CD4-positive, CD25-positive, alpha-beta regulatory T cell (primary cell): ENCODE results near the gene ATIC. TPM values are rescaled to one million over a fixed set of nuclear protein-coding genes. Genes with fewer than 3 reads are reported as not detected.

Source experiments
- ATAC-seq, 2 donors: fragments of 150-1000 bp; cut with Tn5 transposase; one replicate each; pipeline ENCODE4 v1.10.0; 2021; ENCODE audit warnings: low read depth in 2 of 2, moderate number of reproducible peaks in 2 of 2, moderate library complexity in 1 of 2
- DNase-seq, 3 donors: peaks; one replicate each; pipeline versions ENCODE4 v3.0.0 to v3.0.0-alpha.2; 2012 to 2022; ENCODE audit warnings: mixed read lengths in 1 of 3
- H3K27ac ChIP-seq: one replicate; pipeline ENCODE4 v1.7.0; 2013; ENCODE audit warnings: mild to moderate bottlenecking, low read length; ENCODE audit not compliant: insufficient read depth, poor library complexity, severe bottlenecking
- H3K27me3 ChIP-seq: one replicate; pipeline ENCODE4 v1.7.0; 2013; ENCODE audit warnings: low read length; ENCODE audit not compliant: control insufficient read depth, insufficient read depth
- H3K36me3 ChIP-seq: one replicate; pipeline ENCODE4 v1.7.0; 2013; ENCODE audit warnings: mild to moderate bottlenecking, low read length, moderate library complexity; ENCODE audit not compliant: control insufficient read depth, insufficient read depth
- H3K4me1 ChIP-seq: 2 replicates; pipeline ENCODE4 v1.7.0; 2013; ENCODE audit warnings: mild to moderate bottlenecking, low read length; ENCODE audit not compliant: insufficient read depth, control insufficient read depth, poor library complexity, severe bottlenecking
- H3K4me3 ChIP-seq: one replicate; pipeline ENCODE4 v1.7.0; 2013; ENCODE audit warnings: low read depth, mild to moderate bottlenecking, low read length, moderate library complexity
- H3K9me3 ChIP-seq, 2 experiments: 1 replicate in 1 of 2; 2 replicates in 1 of 2; pipeline ENCODE4 v1.7.0; 2013; ENCODE audit warnings: low read length in 2 of 2, mild to moderate bottlenecking in 1 of 2, moderate library complexity in 1 of 2; ENCODE audit not compliant: control insufficient read depth in 2 of 2
- H3K27ac Mint-ChIP-seq, 3 donors: one replicate each; pipeline ENCODE4 v1.8.0; 2020 to 2022; ENCODE audit warnings: mild to moderate bottlenecking in 3 of 3, mixed read lengths in 3 of 3, moderate library complexity in 2 of 3
- H3K27me3 Mint-ChIP-seq: one replicate; pipeline ENCODE4 v1.8.0; 2022; ENCODE audit warnings: mild to moderate bottlenecking, mixed read lengths
- H3K36me3 Mint-ChIP-seq: one replicate; pipeline ENCODE4 v1.8.0; 2020; ENCODE audit warnings: mixed read lengths
- H3K4me1 Mint-ChIP-seq, 4 donors: one replicate each; pipeline ENCODE4 v1.8.0; 2020 to 2022; ENCODE audit warnings: mixed read lengths in 4 of 4, mild to moderate bottlenecking in 1 of 4
- H3K4me3 Mint-ChIP-seq, 4 donors: one replicate each; pipeline ENCODE4 v1.8.0; 2020 to 2022; ENCODE audit warnings: mild to moderate bottlenecking in 4 of 4, mixed read lengths in 4 of 4, moderate library complexity in 3 of 4
- H3K9me3 Mint-ChIP-seq, 7 donors: one replicate each; pipeline ENCODE4 v1.8.0; 2020 to 2022; ENCODE audit warnings: mixed read lengths in 7 of 7, mild to moderate bottlenecking in 3 of 7, moderate library complexity in 2 of 7
- polyA plus RNA-seq, 4 donors: library from polyadenylated mRNA; unstranded; fragments of 300-500 nt; fragmentation: Illumina TruSeq; gene quantifications; one replicate each; pipeline ENCODE4 v1.2.3, GENCODE V29; 2021
- total RNA-seq: library from RNA; stranded (reverse); gene quantifications from one replicate; pipeline ENCODE4 v1.2.3, GENCODE V29; 2022

Gene ATIC
- total and polyA plus RNA-seq, 5 donors from 2014 or later, result 48.8 to 165 (median 142) TPM

GRCh38 chr2:215380699-215381098, 68.8 kb downstream of the ATIC start:
- H3K4me1 ChIP-seq, result no peaks in the 10 kb centered on the region
- H3K27ac ChIP-seq, result no peak overlapping the region
- Mint-ChIP-seq H3K4me3 (no peak overlapping the region), H3K27me3 (no peaks in the 10 kb centered on the region), H3K36me3 (peaks cover 4% of the 10 kb centered on the region), H3K4me1 (no peaks in the 10 kb centered on the region), H3K27ac (no peak overlapping the region), H3K9me3 (peaks cover 0 to 5% (median 0%) of the 10 kb centered on the region in 7 donors)
- H3K27me3 ChIP-seq, result no peaks in the 10 kb centered on the region
- H3K9me3 ChIP-seq, result no peaks in the 10 kb centered on the region
- ATAC-seq, result no peak
- no peaks in the 10 kb centered on the region for H3K36me3 ChIP-seq
- no peak for DNase-seq
- H3K4me3 ChIP-seq, result no peak overlapping the region

GRCh38 chr2:215382011-215382410, 70.2 kb downstream of the ATIC start:
- H3K4me3 ChIP-seq, result no peak overlapping the region
- Mint-ChIP-seq H3K4me1 (no peaks in the 10 kb centered on the region), H3K9me3 (peaks cover 0 to 5% (median 0%) of the 10 kb centered on the region in 7 donors), H3K27ac (no peak overlapping the region), H3K4me3 (no peak overlapping the region), H3K27me3 (no peaks in the 10 kb centered on the region), H3K36me3 (no peaks in the 10 kb centered on the region)
- no peaks in the 10 kb centered on the region for H3K27me3 ChIP-seq
- no peak for DNase-seq
- H3K36me3 ChIP-seq, result no peaks in the 10 kb centered on the region
- ATAC-seq, result no peak
- no peak overlapping the region for H3K27ac ChIP-seq
- no peaks in the 10 kb centered on the region for H3K9me3 ChIP-seq
- no peaks in the 10 kb centered on the region for H3K4me1 ChIP-seq

GRCh38 chr2:215382480-215382879, 70.6 kb downstream of the ATIC start:
- Mint-ChIP-seq H3K9me3 (peaks cover 0 to 5% (median 0%) of the 10 kb centered on the region in 7 donors), H3K36me3 (no peaks in the 10 kb centered on the region), H3K27me3 (no peaks in the 10 kb centered on the region), H3K4me1 (no peaks in the 10 kb centered on the region), H3K4me3 (no peak overlapping the region), H3K27ac (no peak overlapping the region)
- Histone ChIP-seq H3K36me3 (no peaks in the 10 kb centered on the region), H3K4me3 (no peak overlapping the region), H3K27ac (no peak overlapping the region), H3K4me1 (no peaks in the 10 kb centered on the region), H3K27me3 (no peaks in the 10 kb centered on the region), H3K9me3 (no peaks in the 10 kb centered on the region)
- no peak for ATAC-seq
- DNase-seq, result no peak

- H3K4me1 ChIP-seq, result no peaks in the 10 kb centered on the region
- H3K27ac ChIP-seq, result no peak overlapping the region
- no peaks in the 10 kb centered on the region for H3K27me3 Mint-ChIP-seq
- H3K4me3 Mint-ChIP-seq, result no peak overlapping the region
- H3K4me1 Mint-ChIP-seq, result no peaks in the 10 kb centered on the region
- H3K4me3 ChIP-seq, result no peak overlapping the region
- H3K27ac Mint-ChIP-seq, result no peak overlapping the region
- H3K36me3 Mint-ChIP-seq, result no peaks in the 10 kb centered on the region
- H3K27me3 ChIP-seq, result no peaks in the 10 kb centered on the region
- H3K9me3 Mint-ChIP-seq, result peaks cover 0 to 5% (median 0%) of the 10 kb centered on the region in 7 donors
- H3K9me3 ChIP-seq, result no peaks in the 10 kb centered on the region
- no peaks in the 10 kb centered on the region for H3K36me3 ChIP-seq
- DNase-seq (no peak), ATAC-seq (no peak)
Measured at GRCh38 chr2:215383652-215384279, 71.9 kb downstream of the ATIC start.

- Histone ChIP-seq H3K36me3 (no peaks in the 10 kb centered on the region), H3K27ac (no peak overlapping the region), H3K4me1 (no peaks in the 10 kb centered on the region), H3K4me3 (no peak overlapping the region), H3K9me3 (no peaks in the 10 kb centered on the region), H3K27me3 (no peaks in the 10 kb centered on the region)
- H3K4me3 Mint-ChIP-seq, result no peak overlapping the region
- ATAC-seq, result no peak
- H3K36me3 Mint-ChIP-seq, result no peaks in the 10 kb centered on the region
- no peak overlapping the region for H3K27ac Mint-ChIP-seq
- H3K9me3 Mint-ChIP-seq, result peaks cover 0 to 3% (median 0%) of the 10 kb centered on the region in 7 donors
- H3K4me1 Mint-ChIP-seq, result no peaks in the 10 kb centered on the region
- DNase-seq, result no peak
- no peaks in the 10 kb centered on the region for H3K27me3 Mint-ChIP-seq
Measured at GRCh38 chr2:215384710-215385109, 72.9 kb downstream of the ATIC start.

- Mint-ChIP-seq H3K4me3 (no peak overlapping the region), H3K27me3 (no peaks in the 10 kb centered on the region), H3K36me3 (no peaks in the 10 kb centered on the region), H3K9me3 (peaks cover 0 to 2% (median 0%) of the 10 kb centered on the region in 7 donors), H3K4me1 (no peaks in the 10 kb centered on the region), H3K27ac (no peak overlapping the region)
- Histone ChIP-seq H3K27ac (no peak overlapping the region), H3K4me3 (no peak overlapping the region), H3K36me3 (no peaks in the 10 kb centered on the region), H3K9me3 (no peaks in the 10 kb centered on the region), H3K27me3 (no peaks in the 10 kb centered on the region), H3K4me1 (no peaks in the 10 kb centered on the region)
- ATAC-seq (no peak), DNase-seq (no peak)
Measured at GRCh38 chr2:215386566-215386965, 74.7 kb downstream of the ATIC start.

GRCh38 chr2:215388002-215388728, 76.3 kb downstream of the ATIC start:
- DNase-seq, result no peak
- no peaks in the 10 kb centered on the region for H3K4me1 ChIP-seq
- no peak overlapping the region for H3K27ac ChIP-seq

GRCh38 chr2:215390550-215390913, 78.7 kb downstream of the ATIC start:
- DNase-seq (no peak), ATAC-seq (no peak)
- Mint-ChIP-seq H3K4me1 (no peaks in the 10 kb centered on the region), H3K27me3 (peaks cover 9% of the 10 kb centered on the region), H3K36me3 (no peaks in the 10 kb centered on the region), H3K9me3 (peaks cover 0 to 2% (median 0%) of the 10 kb centered on the region in 7 donors), H3K27ac (no peak overlapping the region), H3K4me3 (no peak overlapping the region)
- Histone ChIP-seq H3K27ac (no peak overlapping the region), H3K4me1 (no peaks in the 10 kb centered on the region), H3K36me3 (no peaks in the 10 kb centered on the region), H3K4me3 (no peak overlapping the region), H3K9me3 (no peaks in the 10 kb centered on the region), H3K27me3 (no peaks in the 10 kb centered on the region)

More at GRCh38 chr2:215388002-215388728, 76.3 kb downstream of the ATIC start:
- peaks cover 0 to 2% (median 0%) of the 10 kb centered on the region in 7 donors for H3K9me3 Mint-ChIP-seq
- H3K9me3 ChIP-seq, result no peaks in the 10 kb centered on the region
- ATAC-seq, result no peak
- no peak overlapping the region for H3K27ac Mint-ChIP-seq
- no peaks in the 10 kb centered on the region for H3K27me3 Mint-ChIP-seq
- no peaks in the 10 kb centered on the region for H3K27me3 ChIP-seq
- H3K4me3 ChIP-seq, result no peak overlapping the region
- no peak overlapping the region for H3K4me3 Mint-ChIP-seq
- H3K36me3 ChIP-seq, result no peaks in the 10 kb centered on the region
- H3K4me1 Mint-ChIP-seq, result no peaks in the 10 kb centered on the region
- H3K36me3 Mint-ChIP-seq, result no peaks in the 10 kb centered on the region
